K562 (cell line): Measurements from ENCODE around the gene RUNX1. TPM values are rescaled to one million over a fixed set of nuclear protein-coding genes. Genes with fewer than 3 reads are reported as not detected.

ENCODE experiments used
- CLOCK ChIP-seq: fragments of 250-450 bp; sonication (Bioruptor Pico); IDR thresholded peaks from 2 replicates; pipeline ENCODE4 v1.4.0; 2020; ENCODE audit warnings: mild to moderate bottlenecking, moderate library complexity, borderline replicate concordance
- E2F3 ChIP-seq: fragments of 250-450 bp; sonication (Bioruptor Pico); IDR thresholded peaks from 2 replicates; pipeline ENCODE4 v1.4.0; 2020; ENCODE audit warnings: mild to moderate bottlenecking
- FOXA3 ChIP-seq, 2 experiments: fragments of 450-650 bp in 1 of 2; sonication (generic) in 1 of 2; formaldehyde crosslinking; IDR thresholded peaks in 1 of 2; conservative IDR thresholded peaks in 1 of 2; 2 replicates each; pipeline versions ENCODE4 v1.4.0 to v1.8.0; 2020 to 2022; ENCODE audit warnings: mild to moderate bottlenecking in 2 of 2, missing genetic modification reagents in 1 of 2
- HINFP ChIP-seq: fragments of 450-650 bp; conservative IDR thresholded peaks from 2 replicates; pipeline ENCODE4 v1.6.1; 2016; ENCODE audit warnings: missing genetic modification characterization, low read depth, mild to moderate bottlenecking, control low read depth, missing compliant biosample characterization
- HLTF ChIP-seq: fragments of 450-650 bp; IDR thresholded peaks from 2 replicates; pipeline ENCODE4 v1.6.1; 2016
- NFXL1 ChIP-seq: fragments of 450-650 bp; formaldehyde crosslinking; IDR thresholded peaks from 2 replicates; pipeline ENCODE4 v1.4.0; 2021; ENCODE audit warnings: mild to moderate bottlenecking
- SMARCB1 ChIP-seq: IDR thresholded peaks from 2 replicates; pipeline ENCODE4 v1.6.1; 2011; ENCODE audit warnings: improper control_type of control experiment, low read depth; ENCODE audit not compliant: insufficient read length
- SRSF3 ChIP-seq: fragments of 200-400 bp; formaldehyde crosslinking; IDR thresholded peaks from 2 replicates; pipeline ENCODE4 v1.6.1; 2016; ENCODE audit warnings: mild to moderate bottlenecking, low read length, moderate library complexity; ENCODE audit not compliant: insufficient read depth
- ZBTB11 ChIP-seq, 3 experiments: fragments of 200-800 bp in 1 of 3; fragments of 250-450 bp in 1 of 3; fragments of 450-650 bp in 1 of 3; sonication (Bioruptor Pico) in 1 of 3; sonication (Bioruptor generic) in 1 of 3; formaldehyde crosslinking in 1 of 3; IDR thresholded peaks; 2 replicates each; pipeline versions ENCODE4 v1.6.1 to v1.8.0; 2016 to 2022; ENCODE audit warnings: mild to moderate bottlenecking in 2 of 3, missing genetic modification characterization in 2 of 3, missing compliant biosample characterization in 1 of 3, moderate library complexity in 1 of 3
- ZNF124 ChIP-seq: sonication (generic); formaldehyde crosslinking; IDR thresholded peaks from 2 replicates; pipeline ENCODE4 v1.8.1; 2022; ENCODE audit warnings: missing genetic modification reagents
- ZNF175 ChIP-seq: fragments of 200-800 bp; sonication (Bioruptor generic); IDR thresholded peaks from 2 replicates; pipeline ENCODE4 v1.6.1; 2016; ENCODE audit warnings: low read depth, mild to moderate bottlenecking, missing genetic modification characterization, missing compliant biosample characterization
- polyA plus RNA-seq, 8 experiments: library from polyadenylated mRNA; depleted of rRNA in 4 of 8; stranded (reverse) in 5 of 8; unstranded in 3 of 8; fragments of >200 nt; fragmentation: Nextera tagmentation in 2 of 8; fragmentation: Illumina TruSeq in 1 of 8; extraction: Ambion mirVana in 2 of 8; extraction: Trizol in 1 of 8; gene quantifications; 2 replicates each; pipeline versions ENCODE4 v1.2.1 to v1.2.3, GENCODE V29; 2011 to 2014; ENCODE audit warnings: inconsistent platforms in 1 of 8, missing spikeins in 1 of 8
- total RNA-seq, 7 experiments: library from RNA; depleted of rRNA in 6 of 7; stranded (reverse); fragments of >200 nt in 6 of 7; fragmentation: Illumina TruSeq in 2 of 7; extraction: Trizol in 2 of 7; gene quantifications; 2 replicates each; pipeline versions ENCODE4 v1.2.1 to v1.2.3, GENCODE V29; 2011 to 2021; ENCODE audit warnings: low replicate concordance in 1 of 7

Gene RUNX1
- total and polyA plus RNA-seq, 9 of the 15 experiments (the other 6 are each of a cell fraction or from before 2014, with no cell fraction given): 2.2 to 68.6 (median 17.8) TPM

GRCh38 chr21:34897828-34898227 lies 151.3 kb downstream of the RUNX1 start (continued):
- TF ChIP-seq FOXA3 (CRISPR knock-in tag; conservative IDR thresholded peaks at IDR 0.05 in 1 of 2, IDR thresholded peaks at IDR 0.05 in 1 of 2) (no peak), SRSF3 (no peak), SMARCB1 (no peak), CLOCK (CRISPR knock-in tag) (no peak), HLTF (no peak), NFXL1 (CRISPR knock-in tag) (no peak), E2F3 (no peak), HINFP (tag) (no peak), ZNF175 (CRISPR knock-in tag) (no peak), ZNF124 (CRISPR knock-in tag) (no peak), ZBTB11 (CRISPR knock-in tag; IDR thresholded peaks at IDR 0.05) (no peak)
